Body of pancreas (tissue), 4 donors: ENCODE data around the gene UNC5A. TPM values are rescaled to one million over a fixed set of nuclear protein-coding genes. Genes with fewer than 3 reads are reported as not detected.

Experiments
- ATAC-seq: fragments of 150-250 bp; one replicate; pipeline ENCODE4 v1.9.1; 2016
- DNase-seq, 4 donors: peaks; one replicate each; pipeline ENCODE4 v3.0.0-alpha.2; 2019
- H3K27ac ChIP-seq, 4 donors: fragments of 200-600 bp; sonication (generic); 1 replicate in 3 of 4; 2 replicates in 1 of 4; pipeline versions ENCODE4 v1.5.1 to v1.6.1; 2016 to 2019; ENCODE audit warnings: mild to moderate bottlenecking in 1 of 4, mixed read lengths in 1 of 4, moderate library complexity in 1 of 4
- H3K27me3 ChIP-seq, 2 donors: fragments of 200-600 bp; sonication (generic); one replicate each; pipeline ENCODE4 v1.6.0; 2016; ENCODE audit warnings: mild to moderate bottlenecking in 1 of 2
- H3K36me3 ChIP-seq, 2 donors: fragments of 200-600 bp; sonication (generic); replicated peaks in 1 of 2; 2 replicates each; pipeline ENCODE4 v1.5.1; 2016; ENCODE audit warnings: low read depth in 2 of 2; ENCODE audit not compliant: insufficient read depth in 1 of 2
- H3K4me1 ChIP-seq: fragments of 200-600 bp; sonication (generic); one replicate; pipeline ENCODE4 v1.6.0; 2016
- H3K4me3 ChIP-seq, 2 donors: fragments of 200-600 bp; sonication (generic); 1 replicate in 1 of 2; 2 replicates in 1 of 2; pipeline ENCODE4 v1.5.1; 2016 to 2019
- H3K9me3 ChIP-seq, 3 donors: fragments of 200-600 bp; sonication (generic); 1 replicate in 2 of 3; 2 replicates in 1 of 3; pipeline ENCODE4 v1.5.1; 2016
- CTCF ChIP-seq, 7 experiments: fragments of 450-650 bp in 4 of 7; fragments of 200-600 bp in 3 of 7; sonication (generic) in 3 of 7; IDR thresholded peaks; one replicate each; pipeline ENCODE4 v1.5.1; 2016 to 2019; ENCODE audit warnings: antibody characterized with exemption in 7 of 7
- POLR2A ChIP-seq, 3 donors: fragments of 450-650 bp; IDR thresholded peaks; one replicate each; pipeline ENCODE4 v1.6.1; 2016; ENCODE audit warnings: antibody characterized with exemption in 3 of 3, mild to moderate bottlenecking in 2 of 3
- WGBS, 2 donors: methylation state at CpG; one replicate each; pipeline ENCODE4 v1.1.5; 2017; 5-methylcytosine and 5-hydroxymethylcytosine counted together
- intact Hi-C: fragments of 100-400 bp; cut with DNase I; formaldehyde crosslinking; loops from one replicate; pipeline ENCODE4 v1.15.1; 2023
- total RNA-seq, 2 donors: library from RNA; depleted of rRNA; stranded (reverse); fragments of >200 nt; gene quantifications; one replicate each; pipeline ENCODE4 v1.1.0, GENCODE V29; 2016

UNC5A gene
- total RNA-seq, 2 donors from 2014 or later, result 0.52 to 0.66 TPM

DNA sequence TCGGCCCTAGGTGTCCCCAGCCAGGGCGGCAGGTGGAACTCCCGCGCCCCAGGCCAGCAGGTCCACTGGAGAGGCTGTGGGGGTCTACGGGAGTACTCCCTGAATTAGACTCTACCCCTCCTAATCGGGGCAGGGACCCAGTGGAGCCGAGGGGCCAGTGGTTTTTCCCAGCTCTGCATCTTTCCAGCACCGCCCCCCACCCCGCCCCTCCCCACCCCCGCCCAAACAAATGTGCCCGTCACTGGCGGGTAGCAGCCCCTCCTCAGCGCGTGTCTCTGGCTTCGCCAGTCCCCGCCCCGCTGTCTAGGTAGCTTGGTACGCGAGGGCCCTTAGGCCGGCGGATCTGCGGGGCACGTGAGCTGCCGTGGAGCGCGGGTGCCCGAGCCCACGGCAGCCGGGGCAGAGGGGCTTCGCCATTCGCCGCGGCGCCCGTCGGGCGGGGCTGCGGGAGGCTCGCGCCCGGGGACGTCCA is 7.0 kb downstream of the UNC5A start:
- Histone ChIP-seq H3K27me3 (no peaks in the 10 kb centered on the region), H3K36me3 (no peaks in the 10 kb centered on the region), H3K4me1 (peaks cover 8% of the 10 kb centered on the region), H3K9me3 (no peaks in the 10 kb centered on the region), H3K27ac (no peak overlapping the region), H3K4me3 (no peak overlapping the region)
- DNase-seq (no peak), ATAC-seq (no peak)
- 2 to 20% methylated on average over 1 to 42 of the region's 42 CpGs for WGBS, 2 donors
- intact Hi-C loops, result no loop called here
- TF ChIP-seq POLR2A (IDR thresholded peaks at IDR 0.05) (no peak), CTCF (IDR thresholded peaks at IDR 0.05) (no peak)

DNA sequence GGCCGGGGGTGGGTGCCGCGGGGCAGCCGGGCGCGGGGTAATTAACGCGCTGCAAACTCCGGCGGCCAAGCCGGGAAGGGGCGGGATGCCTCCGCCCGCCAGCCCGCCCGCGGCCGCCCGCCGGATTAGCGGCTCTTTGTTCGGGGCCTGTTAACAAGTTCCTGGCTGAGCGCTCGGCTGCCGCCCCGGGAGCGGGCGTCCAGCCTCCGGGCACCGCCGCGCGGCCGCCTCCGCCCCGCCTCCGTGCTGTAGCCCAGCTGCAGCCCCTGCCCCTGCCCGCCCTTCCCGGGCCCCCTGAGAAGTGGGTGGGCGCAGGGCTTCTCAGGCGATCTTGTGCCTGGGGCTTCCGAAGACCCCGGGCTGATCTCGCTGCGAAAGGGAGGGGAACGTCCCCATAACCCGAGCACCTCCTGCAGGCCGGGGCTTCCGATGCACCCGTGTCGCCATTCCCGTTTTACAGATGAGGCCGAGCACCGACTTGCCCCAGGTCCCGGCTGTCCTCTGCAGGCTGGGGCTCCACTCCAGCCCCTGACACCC is 7.5 kb downstream of the UNC5A start:
- ATAC-seq, result no peak
- no peaks in the 10 kb centered on the region for H3K27me3 ChIP-seq

GRCh38 chr5:176818391-176819098 is 8.2 kb downstream of the UNC5A start:
- TF ChIP-seq POLR2A (IDR thresholded peaks at IDR 0.05) (no peak), CTCF (IDR thresholded peaks at IDR 0.05) (no peak)
- H3K9me3 ChIP-seq, result no peaks in the 10 kb centered on the region
- H3K27me3 ChIP-seq, result no peaks in the 10 kb centered on the region
- H3K36me3 ChIP-seq, result no peaks in the 10 kb centered on the region
- intact Hi-C loops, result no loop called here
- H3K27ac ChIP-seq, result no peak overlapping the region
- DNase-seq (no peak), ATAC-seq (no peak)
- 54 to 62% methylated on average over 11 to 12 of the region's 12 CpGs for WGBS, 2 donors
- no peak overlapping the region for H3K4me3 ChIP-seq
- peaks cover 8% of the 10 kb centered on the region for H3K4me1 ChIP-seq

More for the DNA sequence above, 7.5 kb downstream of the UNC5A start:
- TF ChIP-seq CTCF (IDR thresholded peaks at IDR 0.05) (peak in 2 of 7 experiments; percentile 19 to 21), POLR2A (IDR thresholded peaks at IDR 0.05) (no peak)
- Histone ChIP-seq H3K27ac (no peak overlapping the region), H3K9me3 (no peaks in the 10 kb centered on the region), H3K36me3 (no peaks in the 10 kb centered on the region), H3K4me1 (peaks cover 8% of the 10 kb centered on the region), H3K4me3 (no peak overlapping the region)
- WGBS, 2 donors, result 0 to 1% methylated on average over 6 to 48 of the region's 55 CpGs
- intact Hi-C loops, result no loop called here
- peak in 1 of 4 donors; percentile 32 for DNase-seq

- Histone ChIP-seq H3K36me3 (no peaks in the 10 kb centered on the region), H3K27me3 (no peaks in the 10 kb centered on the region), H3K4me3 (no peak overlapping the region), H3K27ac (no peak overlapping the region), H3K4me1 (peaks cover 8% of the 10 kb centered on the region), H3K9me3 (no peaks in the 10 kb centered on the region)
- TF ChIP-seq CTCF (IDR thresholded peaks at IDR 0.05) (no peak), POLR2A (IDR thresholded peaks at IDR 0.05) (no peak)
- intact Hi-C loops, result no loop called here
- DNase-seq, result no peak
- WGBS, 2 donors, result 86 to 94% methylated on average over 5 of the region's 5 CpGs
- no peak for ATAC-seq
These were observed 9.1 kb downstream of the UNC5A start for GRCh38 chr5:176819476-176819875.
